KOPT-K1 (cell line): ENCODE data around the gene INSRR.

Source experiments
- H3K27ac ChIP-seq: fragments of 200-600 bp; sonication (generic); 2 replicates; pipeline ENCODE4 v1.5.1; 2016; ENCODE audit warnings: antibody characterized with exemption, mild to moderate bottlenecking, low read depth, low read length; ENCODE audit not compliant: poor library complexity, severe bottlenecking
- H3K36me3 ChIP-seq: fragments of 200-600 bp; sonication (generic); 2 replicates; pipeline ENCODE4 v1.5.1; 2017; ENCODE audit warnings: antibody characterized with exemption, mild to moderate bottlenecking, low read length, moderate library complexity; ENCODE audit not compliant: insufficient read depth
- H3K9me3 ChIP-seq: fragments of 200-600 bp; sonication (generic); 2 replicates; pipeline ENCODE4 v1.5.1; 2017; ENCODE audit warnings: antibody characterized with exemption, low read length, mild to moderate bottlenecking; ENCODE audit not compliant: insufficient read depth, poor library complexity, severe bottlenecking

INSRR gene

GRCh38 chr1:156866249-156866909 lies 7.5 kb upstream of the INSRR start:
- no peak overlapping the region for H3K27ac ChIP-seq
- H3K36me3 ChIP-seq: no peaks in the 10 kb centered on the region
- H3K9me3 ChIP-seq: no peaks in the 10 kb centered on the region

- no peak overlapping the region for H3K27ac ChIP-seq
- no peaks in the 10 kb centered on the region for H3K9me3 ChIP-seq
- no peaks in the 10 kb centered on the region for H3K36me3 ChIP-seq
Observed at GRCh38 chr1:156865865-156866248, 6.9 kb upstream of the INSRR start.

- H3K36me3 ChIP-seq: no peaks in the 10 kb centered on the region
- no peak overlapping the region for H3K27ac ChIP-seq
- H3K9me3 ChIP-seq: no peaks in the 10 kb centered on the region
Observed at GRCh38 chr1:156865258-156865657, 6.3 kb upstream of the INSRR start.

- Histone ChIP-seq H3K9me3 (no peaks in the 10 kb centered on the region), H3K27ac (no peak overlapping the region), H3K36me3 (no peaks in the 10 kb centered on the region)
Observed at GRCh38 chr1:156864796-156865195, 5.9 kb upstream of the INSRR start.

- Histone ChIP-seq H3K9me3 (no peaks in the 10 kb centered on the region), H3K27ac (no peak overlapping the region), H3K36me3 (no peaks in the 10 kb centered on the region)
Observed at GRCh38 chr1:156863631-156864030, 4.7 kb upstream of the INSRR start.

- H3K27ac ChIP-seq: no peak overlapping the region
- no peaks in the 10 kb centered on the region for H3K36me3 ChIP-seq
Observed at GRCh38 chr1:156862997-156863599, 4.2 kb upstream of the INSRR start.

GRCh38 chr1:156862584-156862983 lies 3.7 kb upstream of the INSRR start:
- no peaks in the 10 kb centered on the region for H3K36me3 ChIP-seq
- no peaks in the 10 kb centered on the region for H3K9me3 ChIP-seq
- H3K27ac ChIP-seq: no peak overlapping the region

More at GRCh38 chr1:156862997-156863599, 4.2 kb upstream of the INSRR start:
- H3K9me3 ChIP-seq: no peaks in the 10 kb centered on the region

- H3K27ac ChIP-seq: no peak within 1 kb of the TSS
- no peaks in the 10 kb centered on the region for H3K9me3 ChIP-seq
Observed at GRCh38 chr1:156860628-156861423, 1.9 kb upstream of the INSRR start, which contains the start of gene NTRK1. TSS of gene NTRK1 (plus strand) at chr1:156860865. CDS start at chr1:156860935, 70 bp downstream.

GRCh38 chr1:156860113-156860627 lies 1.3 kb upstream of the INSRR start:
- Histone ChIP-seq H3K9me3 (no peaks in the 10 kb centered on the region), H3K36me3 (no peaks in the 10 kb centered on the region), H3K27ac (no peak overlapping the region)

More at GRCh38 chr1:156860628-156861423, 1.9 kb upstream of the INSRR start, which contains the start of gene NTRK1:
- no peaks in the 10 kb centered on the region for H3K36me3 ChIP-seq

- H3K27ac ChIP-seq: no peak overlapping the region
Observed at GRCh38 chr1:156859523-156860112, 701 bp upstream of the INSRR start.

GRCh38 chr1:156858555-156858956 lies 361 bp downstream of the INSRR start:
- H3K9me3 ChIP-seq: no peaks in the 10 kb centered on the region
- no peaks in the 10 kb centered on the region for H3K36me3 ChIP-seq
- no peak overlapping the region for H3K27ac ChIP-seq

More at GRCh38 chr1:156859523-156860112, 701 bp upstream of the INSRR start:
- H3K36me3 ChIP-seq: no peaks in the 10 kb centered on the region
- H3K9me3 ChIP-seq: no peaks in the 10 kb centered on the region

GRCh38 chr1:156857532-156857931 lies 1.4 kb downstream of the INSRR start:
- H3K27ac ChIP-seq: no peak overlapping the region
- no peaks in the 10 kb centered on the region for H3K9me3 ChIP-seq
- no peaks in the 10 kb centered on the region for H3K36me3 ChIP-seq

- H3K27ac ChIP-seq: no peak overlapping the region
Observed at GRCh38 chr1:156856282-156856785, 2.6 kb downstream of the INSRR start.

GRCh38 chr1:156854634-156855033 lies 4.3 kb downstream of the INSRR start:
- Histone ChIP-seq H3K36me3 (no peaks in the 10 kb centered on the region), H3K9me3 (no peaks in the 10 kb centered on the region), H3K27ac (no peak overlapping the region)

More at GRCh38 chr1:156856282-156856785, 2.6 kb downstream of the INSRR start:
- no peaks in the 10 kb centered on the region for H3K36me3 ChIP-seq
- no peaks in the 10 kb centered on the region for H3K9me3 ChIP-seq
